Activated T-helper 1 cell treated with Interleukin-2 at 50 U/mL for 16 hours (primary cell): ENCODE measurements around the gene TFB2M.
A peak's percentile ranks its signal among the peaks of the same experiment; 100 is the strongest.
"Not testable (repeated sequence)": the region's sequence is repeated elsewhere in the genome, so short reads cannot be mapped to it uniquely, and the experiment has no call there.

Experiments used
- DNase-seq: peaks from one replicate; pipeline ENCODE4 v3.0.0-alpha.2; 2020; ENCODE audit warnings: low read depth

Gene TFB2M, protein sequence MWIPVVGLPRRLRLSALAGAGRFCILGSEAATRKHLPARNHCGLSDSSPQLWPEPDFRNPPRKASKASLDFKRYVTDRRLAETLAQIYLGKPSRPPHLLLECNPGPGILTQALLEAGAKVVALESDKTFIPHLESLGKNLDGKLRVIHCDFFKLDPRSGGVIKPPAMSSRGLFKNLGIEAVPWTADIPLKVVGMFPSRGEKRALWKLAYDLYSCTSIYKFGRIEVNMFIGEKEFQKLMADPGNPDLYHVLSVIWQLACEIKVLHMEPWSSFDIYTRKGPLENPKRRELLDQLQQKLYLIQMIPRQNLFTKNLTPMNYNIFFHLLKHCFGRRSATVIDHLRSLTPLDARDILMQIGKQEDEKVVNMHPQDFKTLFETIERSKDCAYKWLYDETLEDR

GRCh38 chr1:246566128-246566812 is at the start of gene TFB2M, which contains the start of gene CNST:
TSS of gene TFB2M (minus strand) at chr1:246566261. CDS start at chr1:246566138, 123 bp downstream.
TSS of gene CNST (plus strand) at chr1:246566456. CDS start at chr1:246591563, 25,107 bp downstream.
- DNase-seq: peak; percentile 86

- DNase-seq: no peak
Observed at GRCh38 chr1:246613096-246613758, 47.2 kb upstream of the TFB2M start.

DNA sequence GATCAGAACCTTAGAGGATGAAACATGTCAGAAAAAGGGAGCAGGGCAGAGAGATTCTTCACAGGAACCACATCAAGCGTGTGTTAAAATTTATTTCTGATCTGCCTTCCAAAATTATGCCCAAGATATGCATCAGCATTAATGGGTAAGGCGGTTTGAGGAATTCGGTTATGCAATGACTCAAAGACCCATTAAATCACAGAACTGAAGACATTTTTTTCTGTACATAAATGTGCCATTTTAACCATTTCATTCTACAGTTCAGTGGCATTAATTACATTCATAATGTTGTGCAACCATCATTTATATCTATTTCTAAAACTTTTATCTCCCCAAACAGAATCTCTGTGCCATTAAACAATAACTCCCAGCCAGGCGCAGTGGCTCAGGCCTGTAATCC is 43.6 kb upstream of the TFB2M start:
- DNase-seq: no peak

- no peak for DNase-seq
Observed at GRCh38 chr1:246608616-246609376, 42.7 kb upstream of the TFB2M start.

GRCh38 chr1:246607462-246607861 is 41.4 kb upstream of the TFB2M start:
- no peak for DNase-seq

DNA sequence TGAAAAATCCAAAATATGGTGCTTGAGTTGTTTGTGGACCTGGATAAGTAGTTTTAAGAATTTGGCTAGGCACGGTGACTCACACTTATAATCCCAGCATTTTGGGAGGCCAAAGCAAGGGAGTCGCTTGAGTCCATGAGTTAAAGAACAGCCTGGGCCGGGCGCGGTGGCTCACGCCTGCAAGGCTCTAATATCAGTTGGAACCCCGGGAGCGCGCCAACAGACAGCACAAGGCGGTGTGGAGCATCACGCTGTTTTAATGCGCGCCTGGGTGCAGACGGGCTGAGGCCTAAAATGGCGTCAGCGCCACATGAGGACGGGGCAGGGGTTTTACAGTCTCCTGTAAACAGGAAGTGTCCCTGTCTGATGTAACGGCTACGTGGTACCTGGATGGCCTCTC is 39.2 kb upstream of the TFB2M start:
- not testable (repeated sequence) for DNase-seq

DNA sequence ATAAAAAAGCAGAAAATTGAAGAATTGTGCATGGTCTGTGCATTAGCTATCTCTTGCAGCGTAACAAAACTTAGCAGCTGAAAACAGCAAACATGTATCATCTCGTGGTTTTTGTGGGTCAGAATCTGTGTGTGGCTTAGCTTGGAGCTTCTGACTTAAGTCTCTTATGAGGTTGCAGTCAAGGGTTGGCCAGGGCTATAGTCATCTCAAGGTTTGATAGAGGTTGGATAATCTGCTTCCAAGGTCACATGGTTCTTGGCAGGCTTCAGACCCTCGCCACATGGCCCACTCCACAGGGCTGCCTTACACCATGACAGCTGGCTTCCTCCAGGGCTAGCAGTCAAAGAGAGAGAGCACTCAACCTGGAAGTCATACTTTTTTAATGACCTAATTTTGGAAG is 36.1 kb upstream of the TFB2M start:
- DNase-seq: no peak

GRCh38 chr1:246600579-246600978 is 34.5 kb upstream of the TFB2M start:
- no peak for DNase-seq

- no peak for DNase-seq
Observed at GRCh38 chr1:246599315-246599714, 33.3 kb upstream of the TFB2M start.

GRCh38 chr1:246597971-246598370 is 31.9 kb upstream of the TFB2M start:
- DNase-seq: no peak

DNA sequence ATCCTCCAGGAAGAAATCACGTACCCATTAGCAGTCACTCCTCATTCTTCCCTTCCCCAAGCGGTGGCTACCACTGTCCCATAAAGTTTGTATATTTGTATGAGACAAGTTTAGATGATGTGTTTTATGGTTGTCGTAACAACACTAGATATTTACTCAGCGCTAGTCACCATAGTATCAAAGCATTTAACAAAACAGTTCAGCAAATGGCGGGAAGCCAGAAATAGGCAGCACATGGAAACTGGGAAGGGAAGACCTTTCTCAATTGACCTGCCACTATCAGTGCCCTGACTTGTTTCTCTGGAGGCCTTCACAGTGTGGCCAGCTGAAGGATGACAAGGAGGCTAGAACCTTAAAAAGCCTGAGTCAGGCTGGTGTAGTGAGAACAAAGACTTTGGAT is 31.3 kb upstream of the TFB2M start:
- no peak for DNase-seq

DNA sequence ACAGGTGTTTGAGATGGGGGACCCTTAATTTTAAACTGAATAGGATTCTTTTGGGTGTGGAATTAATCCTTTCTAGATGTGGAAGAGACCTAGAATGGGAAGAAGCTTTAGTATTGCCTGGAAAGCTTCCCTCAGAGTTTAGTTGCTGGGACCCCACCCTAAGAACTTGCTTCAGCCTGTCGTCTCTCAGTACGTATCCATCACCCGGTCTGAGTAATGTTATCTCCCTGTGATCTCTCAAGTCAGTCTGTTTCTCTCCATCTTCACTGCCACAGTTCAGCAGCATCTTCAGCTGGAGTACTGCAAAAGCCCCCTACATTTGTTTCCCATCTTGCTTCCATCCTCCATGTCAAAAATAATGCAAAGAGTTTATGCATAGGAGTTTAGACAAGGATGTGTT is 29.1 kb upstream of the TFB2M start:
- no peak for DNase-seq

- DNase-seq: no peak
Observed at GRCh38 chr1:246592695-246593094, 26.6 kb upstream of the TFB2M start.

GRCh38 chr1:246591958-246592357 is 25.9 kb upstream of the TFB2M start:
- no peak for DNase-seq

- DNase-seq: no peak
Observed at GRCh38 chr1:246591504-246591903, 25.4 kb upstream of the TFB2M start.

GRCh38 chr1:246591047-246591446 is 25.0 kb upstream of the TFB2M start:
- DNase-seq: no peak

GRCh38 chr1:246589919-246590318 is 23.9 kb upstream of the TFB2M start:
- not testable (repeated sequence) for DNase-seq

- no peak for DNase-seq
Observed at GRCh38 chr1:246588159-246588721, 22.2 kb upstream of the TFB2M start.

- DNase-seq: no peak
Observed at GRCh38 chr1:246587606-246588005, 21.5 kb upstream of the TFB2M start.

DNA sequence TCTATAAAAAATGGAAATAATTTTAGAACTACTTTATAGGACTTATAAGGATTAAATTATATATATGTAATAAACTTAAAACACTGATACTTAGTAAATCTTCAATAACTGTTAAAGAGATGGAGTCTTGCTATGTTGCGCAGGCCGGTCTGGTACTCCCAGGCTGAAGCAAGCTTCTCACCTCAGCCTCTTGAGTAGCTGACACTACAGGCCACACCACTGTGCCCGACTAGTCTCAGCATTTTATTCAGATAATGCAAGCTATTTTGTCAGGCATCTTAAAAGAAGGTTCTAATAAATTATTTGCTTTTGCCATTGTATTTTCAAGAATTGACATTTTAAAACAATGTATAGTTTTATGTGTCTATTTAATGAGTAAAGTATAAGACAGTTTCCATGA is 21.0 kb upstream of the TFB2M start:
- DNase-seq: no peak

GRCh38 chr1:246583448-246584185 is 17.6 kb upstream of the TFB2M start:
- no peak for DNase-seq
